NCI-H345 (cell line): ENCODE data around the gene OR9Q1.
"Not testable (repeated sequence)": the region's sequence is repeated elsewhere in the genome, so short reads cannot be mapped to it uniquely, and the experiment has no call there.

ENCODE experiments used
- DNase-seq: peaks from one replicate; lab custom pipeline; 2025; lab: John Stamatoyannopoulos, UW

Gene OR9Q1, protein sequence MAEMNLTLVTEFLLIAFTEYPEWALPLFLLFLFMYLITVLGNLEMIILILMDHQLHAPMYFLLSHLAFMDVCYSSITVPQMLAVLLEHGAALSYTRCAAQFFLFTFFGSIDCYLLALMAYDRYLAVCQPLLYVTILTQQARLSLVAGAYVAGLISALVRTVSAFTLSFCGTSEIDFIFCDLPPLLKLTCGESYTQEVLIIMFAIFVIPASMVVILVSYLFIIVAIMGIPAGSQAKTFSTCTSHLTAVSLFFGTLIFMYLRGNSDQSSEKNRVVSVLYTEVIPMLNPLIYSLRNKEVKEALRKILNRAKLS

DNA sequence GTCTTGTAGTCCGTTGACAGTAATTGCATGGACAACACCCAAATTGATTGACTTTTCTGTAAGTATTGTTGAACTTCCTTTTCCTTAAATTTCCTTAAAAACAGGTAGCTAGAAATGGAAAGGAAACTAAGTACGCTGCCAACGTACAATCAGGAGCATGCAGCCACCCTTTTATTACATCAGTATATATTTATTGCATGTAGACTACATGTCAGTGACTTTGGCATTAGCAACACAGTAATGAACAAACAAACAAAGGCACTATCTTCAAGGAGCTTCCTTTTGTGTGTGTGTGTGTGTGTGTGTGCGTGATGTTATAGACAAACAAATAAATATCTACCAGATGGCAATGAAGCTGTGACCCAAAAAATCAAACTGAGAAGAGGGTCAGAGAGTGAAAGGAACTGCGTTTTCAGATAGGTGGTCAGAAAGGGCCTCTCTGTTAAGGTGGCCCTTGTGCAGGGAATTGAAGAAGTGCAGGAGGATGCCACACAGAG is at the start of gene OR9Q1:
OR9Q1 (plus strand) TSS at position 447 of the 497 bp plus-strand sequence. CDS start 155,564 bp downstream, outside the sequence.
- DNase-seq, result no peak

GRCh38 chr11:57974132-57974531 is 49.5 kb upstream of the OR9Q1 start:
- DNase-seq, result no peak

DNA sequence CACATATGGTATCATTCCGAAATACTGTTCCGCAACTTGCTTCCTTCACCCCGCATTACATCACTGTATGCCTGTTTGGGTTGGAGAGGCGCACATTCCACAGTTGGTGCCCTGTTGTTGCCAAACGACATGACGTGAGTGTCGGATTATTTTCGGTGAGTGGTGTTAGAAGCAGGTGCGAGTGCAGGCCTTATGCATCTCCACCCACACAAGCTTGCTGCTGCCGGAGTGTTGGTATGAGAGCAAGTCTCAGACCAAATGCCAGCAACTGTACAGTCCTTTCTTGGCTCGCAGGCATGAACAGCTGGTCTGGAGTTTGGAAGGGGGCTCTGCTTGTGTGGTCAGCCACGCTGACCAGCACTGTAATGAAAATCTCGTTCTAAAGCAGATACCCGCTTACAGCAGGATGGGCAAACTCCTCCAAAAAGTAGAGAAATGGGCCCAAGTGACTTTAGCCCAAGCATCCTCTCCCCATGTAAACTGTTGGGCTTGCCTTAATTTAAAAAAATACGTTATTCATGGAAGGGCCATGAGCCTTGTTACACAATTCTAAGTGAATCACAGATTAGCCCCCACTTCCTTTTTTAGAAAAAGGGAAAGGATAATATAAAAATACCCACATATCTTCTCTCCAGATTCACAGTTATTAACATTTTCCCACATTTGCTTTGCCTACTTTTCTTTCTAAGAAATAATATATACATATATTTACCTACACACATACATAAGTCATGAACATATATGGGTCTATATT is 48.7 kb upstream of the OR9Q1 start:
- no peak for DNase-seq

DNA sequence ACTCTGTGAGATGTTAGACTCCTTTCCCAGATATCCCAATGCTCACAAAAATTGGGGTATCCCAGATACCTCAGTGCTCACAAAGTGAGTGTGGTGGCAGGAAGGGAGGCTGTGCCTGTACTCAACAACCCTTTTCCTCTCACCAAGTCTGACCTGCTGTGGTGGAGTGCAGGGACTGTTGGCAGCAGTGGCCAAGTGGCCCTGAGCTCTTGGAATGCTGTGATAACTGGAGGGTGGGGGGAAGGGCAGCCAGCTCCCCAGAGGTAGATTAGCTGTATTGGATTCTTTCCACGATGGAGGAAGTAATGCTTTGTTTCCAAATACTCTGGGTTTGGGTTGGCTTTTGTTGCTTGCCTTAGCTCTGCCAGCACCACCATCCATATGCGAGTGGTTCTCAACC is 46.0 kb upstream of the OR9Q1 start:
- no peak for DNase-seq

DNA sequence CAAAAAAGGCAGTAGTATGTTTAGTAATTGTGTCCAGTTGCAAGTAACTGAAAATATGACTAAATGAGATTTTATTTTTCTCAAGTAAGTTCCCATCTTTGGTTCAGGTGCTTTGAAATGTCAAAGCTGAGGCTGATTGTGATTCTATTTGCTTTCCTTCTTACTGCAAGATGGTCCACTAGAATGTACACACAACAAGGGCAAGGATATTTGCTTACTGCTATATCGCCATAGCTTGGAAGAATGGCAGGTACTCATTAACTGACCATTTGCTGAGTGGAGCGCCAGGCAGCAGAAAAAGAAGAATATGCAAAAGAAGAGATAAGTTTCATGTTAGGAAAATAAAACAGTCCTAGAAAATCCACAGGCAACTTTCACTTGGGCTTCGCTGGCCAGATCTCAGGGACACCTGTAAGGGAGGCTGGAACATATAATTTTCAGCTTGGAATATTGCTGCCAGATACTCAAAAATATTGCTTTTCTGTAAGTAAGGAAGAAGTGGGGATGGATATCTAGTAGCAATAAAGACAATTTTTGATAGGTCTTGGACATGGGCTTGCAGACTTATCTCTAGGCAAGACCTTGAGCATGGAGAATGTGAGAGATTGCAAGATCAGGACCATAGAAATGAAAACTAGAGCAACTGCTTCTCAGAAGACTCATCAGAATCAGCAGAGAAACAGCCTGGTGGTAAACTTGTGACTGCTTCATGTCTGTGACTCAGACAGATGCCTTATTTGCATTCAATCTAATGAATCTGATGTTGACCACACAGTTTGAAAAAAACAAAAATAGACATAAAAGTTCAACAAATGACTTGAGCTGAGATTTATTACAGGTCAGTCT is 44.8 kb upstream of the OR9Q1 start:
- no peak for DNase-seq

DNA sequence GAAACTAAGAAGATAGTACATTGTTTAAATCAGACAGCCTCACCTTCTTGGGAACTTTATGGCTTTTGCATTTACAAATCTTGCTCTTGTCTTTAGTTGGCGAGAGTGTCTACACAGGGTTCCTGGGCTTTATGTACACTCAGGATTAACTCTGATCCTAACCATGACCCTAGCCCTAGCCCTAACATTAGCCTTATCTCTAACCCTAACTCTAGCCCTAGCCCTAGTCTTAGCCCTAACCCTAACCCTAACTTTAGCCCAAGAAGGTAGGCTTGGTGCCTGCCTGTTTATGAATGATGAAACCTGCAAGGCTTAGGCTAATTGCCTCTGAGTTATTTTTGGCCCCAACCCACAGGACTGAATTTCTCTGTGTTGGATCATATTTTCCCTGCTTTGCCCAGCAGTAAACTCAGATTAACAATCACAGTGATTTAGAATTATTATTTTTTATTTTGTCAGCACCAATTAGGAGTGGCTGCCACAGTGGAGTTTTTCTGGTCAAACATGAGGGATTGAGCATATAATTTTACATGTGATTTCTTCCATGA is 44.1 kb upstream of the OR9Q1 start:
- no peak for DNase-seq

DNA sequence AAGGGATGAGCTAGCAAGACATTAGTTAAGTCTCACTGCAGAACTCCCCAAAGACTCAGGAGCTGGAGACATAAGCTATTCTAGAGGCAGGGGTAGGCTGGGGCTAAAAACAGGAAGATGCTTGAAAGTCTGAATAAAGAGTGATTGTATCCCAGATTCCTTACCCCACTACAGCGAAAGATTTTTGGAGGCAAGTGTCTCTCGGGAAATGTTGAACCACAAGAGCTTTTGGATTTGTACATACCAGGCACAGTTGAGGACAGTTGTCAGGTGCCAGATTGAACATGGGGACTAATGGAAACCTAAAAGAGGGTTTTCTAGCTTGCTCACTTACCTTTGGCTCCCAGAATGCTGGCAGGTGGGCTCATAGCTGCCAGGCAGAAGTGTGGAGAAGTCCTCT is 43.5 kb upstream of the OR9Q1 start:
- no peak for DNase-seq

DNA sequence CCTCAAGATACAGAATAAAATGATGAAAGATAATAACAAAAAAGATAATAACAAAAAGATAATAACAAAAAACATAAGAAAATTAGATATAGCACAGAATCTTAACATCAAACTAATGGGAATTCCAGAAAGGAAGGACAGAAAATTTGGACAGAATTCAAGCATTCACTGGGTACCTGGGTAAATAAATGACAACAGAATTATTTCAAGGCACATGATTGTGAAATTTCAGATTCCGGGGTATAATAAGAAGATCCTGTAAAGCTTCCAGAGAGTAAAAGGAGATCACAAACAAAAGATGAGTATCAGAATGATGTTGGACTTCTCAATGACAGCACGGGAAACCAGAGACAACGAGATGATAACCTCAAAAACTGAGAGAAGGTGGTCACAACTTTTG is 42.1 kb upstream of the OR9Q1 start:
- no peak for DNase-seq

DNA sequence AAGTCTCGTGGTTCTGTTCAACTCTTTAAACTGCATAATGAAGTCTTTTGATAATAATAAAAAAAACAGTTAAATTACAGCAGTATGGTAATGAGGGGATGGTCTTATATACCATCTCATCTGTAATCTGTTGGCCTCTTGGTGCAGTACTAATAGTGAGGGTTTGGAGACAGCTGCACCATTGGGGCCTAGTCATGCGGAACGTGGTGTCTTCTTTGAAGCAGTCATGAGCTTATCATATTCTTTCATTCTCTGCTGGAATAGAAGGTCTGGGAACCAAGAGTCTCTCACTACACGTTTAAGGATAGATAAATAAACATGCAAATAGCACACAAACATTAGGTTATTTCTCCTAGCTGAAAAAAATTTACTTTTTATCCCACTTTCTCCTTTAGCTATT is 40.9 kb upstream of the OR9Q1 start:
- peak; percentile 81 for DNase-seq

- DNase-seq, result no peak
Observed at GRCh38 chr11:57983191-57983590, 40.5 kb upstream of the OR9Q1 start.

- not testable (repeated sequence) for DNase-seq
Observed at GRCh38 chr11:57999523-57999922, 24.2 kb upstream of the OR9Q1 start.

GRCh38 chr11:58000021-58000420 is 23.7 kb upstream of the OR9Q1 start:
- not testable (repeated sequence) for DNase-seq

GRCh38 chr11:58000699-58001098 is 23.0 kb upstream of the OR9Q1 start:
- DNase-seq, result no peak

GRCh38 chr11:58003036-58003435 is 20.6 kb upstream of the OR9Q1 start:
- no peak for DNase-seq

GRCh38 chr11:58003591-58003990 is 20.1 kb upstream of the OR9Q1 start:
- DNase-seq, result no peak

GRCh38 chr11:58004664-58005063 is 19.0 kb upstream of the OR9Q1 start:
- no peak for DNase-seq

GRCh38 chr11:58006940-58007339 is 16.7 kb upstream of the OR9Q1 start:
- no peak for DNase-seq

DNA sequence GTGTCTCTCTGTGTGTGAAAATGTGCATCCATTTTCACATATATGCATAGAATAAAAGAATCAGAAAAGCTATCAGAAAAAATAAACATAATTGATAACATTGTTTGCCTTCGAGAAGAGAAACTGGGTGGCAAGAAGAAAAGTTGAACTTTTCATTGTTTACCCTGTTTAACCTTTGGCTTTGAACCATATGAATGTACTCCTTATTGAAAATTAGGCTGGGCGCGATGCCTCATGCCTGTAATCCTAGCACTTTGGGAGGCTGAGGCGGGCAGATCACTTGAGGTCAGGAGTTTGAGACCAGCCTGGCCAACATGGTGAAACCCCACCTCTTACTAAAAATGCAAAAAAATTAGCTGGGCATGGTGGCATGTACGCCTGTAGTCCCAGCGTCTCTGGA is 11.9 kb upstream of the OR9Q1 start:
- no peak for DNase-seq

GRCh38 chr11:58024601-58025091 is 965 bp downstream of the OR9Q1 start:
- DNase-seq, result no peak

- no peak for DNase-seq
Observed at GRCh38 chr11:58027341-58027740, 3.7 kb downstream of the OR9Q1 start.

DNA sequence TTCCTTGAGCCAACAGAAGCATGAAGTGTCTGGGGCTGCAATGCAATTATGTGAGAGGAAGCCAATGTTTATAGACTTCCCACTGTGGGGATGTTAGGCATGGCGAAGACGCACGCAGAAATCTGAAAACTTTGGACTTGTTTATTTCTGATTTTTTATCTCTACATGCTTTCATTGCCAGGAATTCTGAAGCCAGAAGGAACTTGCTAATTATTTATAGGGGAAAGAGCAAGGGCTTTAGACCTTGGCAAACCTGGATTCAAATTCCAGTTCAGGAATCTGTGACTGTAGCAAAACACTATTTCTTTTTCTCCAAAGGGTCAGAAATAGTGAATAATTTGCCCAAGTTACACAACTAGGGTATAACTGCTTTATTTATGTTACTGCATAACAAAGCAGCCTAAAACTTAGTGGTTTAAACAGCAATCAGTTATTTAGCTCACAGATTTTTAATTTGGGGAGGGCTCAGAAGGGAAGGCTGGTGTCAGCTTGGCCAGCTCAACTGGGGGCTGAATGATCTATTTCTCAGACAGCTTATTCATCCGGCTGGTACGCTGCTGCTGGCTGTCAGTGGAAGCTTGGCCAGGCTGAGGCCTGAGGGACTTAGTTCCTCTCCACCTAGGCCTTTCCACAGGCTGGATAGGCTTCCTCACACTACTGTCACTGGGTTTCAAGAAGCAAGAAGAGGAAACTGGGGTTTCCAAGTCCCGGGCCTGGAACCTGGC is 5.2 kb downstream of the OR9Q1 start:
- no peak for DNase-seq
